Colonic mucosa (tissue), 2 donors: ENCODE data around the gene GNPAT. TPM values are rescaled to one million over a fixed set of nuclear protein-coding genes. Genes with fewer than 3 reads are reported as not detected.

ENCODE experiments used
- total RNA-seq, 2 donors: library from RNA; stranded (reverse); fragmentation: NEBNext Ultra II Directional in 1 of 2; extraction: Animal tissue kit (Norgen Biotek cat#: 25700) in 1 of 2; gene quantifications; one replicate each; pipeline ENCODE4 v1.2.1, GENCODE V29; 2021
- donor health status: DM: no; HTN: no; CAD: no.
- donor health status: DM: no; HTN: no; CAD: no.

GNPAT gene
- total RNA-seq, 2 donors from 2014 or later, result 34.9 to 40.5 TPM

Other genes with a start within 250 kb of the GNPAT start
- gene FAM89A, start 201.0 kb upstream of the GNPAT start, total RNA-seq, result 1 to 10 TPM; 3.6 to 6.3 TPM
- gene TRIM67, start 79.2 kb upstream of the GNPAT start, total RNA-seq, result under 1 TPM in 1 of 2 donors, not detected in 1; 0.03 TPM
- gene EXOC8, start 96.6 kb downstream of the GNPAT start, total RNA-seq, result 10 to 100 TPM; 13.2 to 14.9 TPM
- gene SPRTN, start 97.1 kb downstream of the GNPAT start, total RNA-seq, result 10 to 100 TPM in 1 of 2 donors, 1 to 10 TPM in 1; 8.5 to 12.3 TPM
- 10 to 100 TPM; 36.6 to 79.1 TPM for gene EGLN1, start 181.1 kb downstream of the GNPAT start, total RNA-seq